GM12864 (cell line): ENCODE data around the gene PTPDC1.
"Not testable (repeated sequence)": the region's sequence is repeated elsewhere in the genome, so short reads cannot be mapped to it uniquely, and the experiment has no call there.

Experiments used
- DNase-seq: peaks from one replicate; pipeline ENCODE4 v3.0.0-alpha.2; 2011; ENCODE audit warnings: low read depth
- H3K4me3 ChIP-seq: 2 replicates; pipeline ENCODE4 v1.5.1; 2011; ENCODE audit warnings: mild to moderate bottlenecking, low read depth, low read length, control low read depth
- TF ChIP-seq, protein P1 (sequence below): IDR thresholded peaks from 2 replicates; pipeline ENCODE4 v1.5.1; 2011; ENCODE audit warnings: low read depth, mild to moderate bottlenecking, moderate library complexity, low read length, control low read depth, inconsistent platforms; ENCODE audit errors: missing control alignments

PTPDC1 gene

DNA sequence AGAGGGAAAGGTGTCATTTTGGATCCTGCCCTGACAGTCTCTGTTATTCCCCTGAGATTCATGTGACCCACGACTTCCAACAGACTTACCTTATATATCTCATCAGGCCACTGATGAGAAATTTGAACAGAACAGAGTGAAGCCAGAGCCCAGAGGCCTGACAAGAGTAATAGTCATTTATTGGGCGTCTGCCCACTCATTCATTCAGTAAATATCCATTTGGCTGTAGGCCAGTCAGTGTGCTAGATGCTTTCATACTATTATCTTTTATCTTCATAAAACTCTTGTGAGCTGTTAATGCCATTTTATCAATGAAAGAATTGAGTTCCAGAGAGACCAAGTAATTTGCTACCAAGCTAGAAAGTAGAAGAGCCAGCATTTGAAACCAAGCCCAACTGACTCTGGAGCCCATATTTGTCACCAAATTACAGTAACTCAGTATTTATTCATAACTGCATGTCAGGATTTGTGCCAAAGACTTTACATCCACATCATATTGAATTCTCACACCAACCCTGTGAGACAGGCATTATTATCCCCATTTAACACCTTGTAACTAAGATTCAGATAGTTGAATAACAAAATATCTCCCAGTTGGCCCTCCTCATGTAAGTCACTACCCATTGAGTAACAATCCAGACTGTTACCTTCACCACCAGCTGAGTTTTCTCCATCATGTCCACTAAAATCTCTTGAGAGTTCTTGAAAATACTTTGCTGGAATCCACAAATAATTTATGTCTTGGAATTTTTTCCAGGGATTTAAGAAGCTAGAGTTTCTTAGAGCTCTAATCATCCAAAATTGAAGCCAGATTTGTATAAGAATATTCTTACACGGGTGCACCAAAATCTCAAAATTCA is 2.5 kb downstream of the PTPDC1 start:
- no peak for DNase-seq
- no peak overlapping the region for H3K4me3 ChIP-seq
- TF ChIP-seq, protein P1, sequence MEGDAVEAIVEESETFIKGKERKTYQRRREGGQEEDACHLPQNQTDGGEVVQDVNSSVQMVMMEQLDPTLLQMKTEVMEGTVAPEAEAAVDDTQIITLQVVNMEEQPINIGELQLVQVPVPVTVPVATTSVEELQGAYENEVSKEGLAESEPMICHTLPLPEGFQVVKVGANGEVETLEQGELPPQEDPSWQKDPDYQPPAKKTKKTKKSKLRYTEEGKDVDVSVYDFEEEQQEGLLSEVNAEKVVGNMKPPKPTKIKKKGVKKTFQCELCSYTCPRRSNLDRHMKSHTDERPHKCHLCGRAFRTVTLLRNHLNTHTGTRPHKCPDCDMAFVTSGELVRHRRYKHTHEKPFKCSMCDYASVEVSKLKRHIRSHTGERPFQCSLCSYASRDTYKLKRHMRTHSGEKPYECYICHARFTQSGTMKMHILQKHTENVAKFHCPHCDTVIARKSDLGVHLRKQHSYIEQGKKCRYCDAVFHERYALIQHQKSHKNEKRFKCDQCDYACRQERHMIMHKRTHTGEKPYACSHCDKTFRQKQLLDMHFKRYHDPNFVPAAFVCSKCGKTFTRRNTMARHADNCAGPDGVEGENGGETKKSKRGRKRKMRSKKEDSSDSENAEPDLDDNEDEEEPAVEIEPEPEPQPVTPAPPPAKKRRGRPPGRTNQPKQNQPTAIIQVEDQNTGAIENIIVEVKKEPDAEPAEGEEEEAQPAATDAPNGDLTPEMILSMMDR: no peak

DNA sequence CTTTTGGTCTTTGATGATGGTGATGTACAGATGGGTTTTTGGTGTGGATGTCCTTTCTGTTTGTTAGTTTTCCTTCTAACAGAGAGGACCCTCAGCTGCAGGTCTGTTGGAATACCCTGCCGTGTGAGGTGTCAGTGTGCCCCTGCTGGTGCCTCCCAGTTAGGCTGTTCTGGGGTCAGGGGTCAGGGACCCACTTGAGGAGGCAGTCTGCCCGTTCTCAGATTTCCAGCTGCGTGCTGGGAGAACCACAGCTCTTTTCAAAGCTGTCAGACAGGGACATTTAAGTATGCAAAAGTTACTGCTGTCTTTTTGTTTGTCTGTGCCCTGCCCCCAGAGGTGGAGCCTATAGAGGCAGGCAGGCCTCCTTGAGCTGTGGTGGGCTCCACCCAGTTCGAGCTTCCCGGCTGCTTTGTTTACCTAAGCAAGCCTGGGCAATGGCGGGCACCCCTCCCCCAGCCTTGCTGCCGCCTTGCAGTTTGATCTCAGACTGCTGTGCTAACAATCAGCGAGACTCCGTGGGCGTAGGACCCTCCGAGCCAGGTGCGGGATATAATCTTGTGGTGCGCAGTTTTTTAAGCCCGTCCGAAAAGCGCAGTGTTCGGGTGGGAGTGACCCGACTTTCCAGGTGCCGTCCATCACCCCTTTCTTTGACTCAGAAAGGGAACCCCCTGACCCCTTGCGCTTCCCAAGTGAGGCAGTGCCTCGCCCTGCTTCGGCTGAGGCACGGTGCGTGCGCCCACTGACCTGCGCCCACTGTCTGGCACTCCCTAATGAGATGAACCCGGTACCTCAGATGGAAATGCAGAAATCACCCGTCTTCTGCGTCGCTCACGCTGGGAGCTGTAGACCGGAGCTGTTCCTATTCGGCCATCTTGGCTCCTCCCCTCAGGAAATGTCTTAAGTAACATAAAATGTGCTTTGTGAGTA is 10.2 kb downstream of the PTPDC1 start:
- DNase-seq, H3K4me3 ChIP-seq: not testable (repeated sequence)

DNA sequence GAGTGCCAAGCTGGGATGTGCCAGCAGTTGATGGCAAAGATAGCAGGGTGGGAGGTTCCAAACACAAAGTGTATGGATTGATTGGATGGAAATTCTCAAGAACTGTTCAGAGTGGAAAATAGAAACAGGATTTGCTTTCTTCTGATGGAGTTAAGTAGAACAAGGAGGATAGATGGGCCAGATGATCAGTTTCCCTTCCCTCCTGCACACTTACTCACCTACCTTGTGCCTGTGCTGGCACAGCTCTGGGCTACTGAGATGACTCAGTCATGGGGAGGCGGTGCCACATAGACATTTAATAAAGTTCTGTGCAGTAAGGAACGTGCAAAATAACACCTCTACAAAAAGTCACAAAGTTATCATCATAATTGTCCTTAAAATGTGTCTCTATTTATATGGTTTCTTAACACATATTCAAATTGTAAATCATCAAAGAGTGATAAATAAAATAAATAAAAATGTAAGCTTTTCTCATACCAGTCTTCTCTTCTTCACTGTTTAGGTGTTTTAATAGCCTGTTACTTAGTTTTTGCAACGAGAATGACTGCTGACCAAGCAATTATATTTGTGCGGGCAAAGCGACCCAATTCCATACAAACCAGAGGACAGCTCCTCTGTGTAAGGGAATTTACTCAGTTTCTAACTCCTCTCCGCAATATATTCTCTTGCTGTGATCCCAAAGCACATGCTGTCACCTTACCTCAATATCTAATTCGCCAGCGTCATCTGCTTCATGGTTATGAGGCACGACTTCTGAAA is 12.7 kb downstream of the PTPDC1 start:
- DNase-seq: no peak
- TF ChIP-seq, protein P1: no peak

DNA sequence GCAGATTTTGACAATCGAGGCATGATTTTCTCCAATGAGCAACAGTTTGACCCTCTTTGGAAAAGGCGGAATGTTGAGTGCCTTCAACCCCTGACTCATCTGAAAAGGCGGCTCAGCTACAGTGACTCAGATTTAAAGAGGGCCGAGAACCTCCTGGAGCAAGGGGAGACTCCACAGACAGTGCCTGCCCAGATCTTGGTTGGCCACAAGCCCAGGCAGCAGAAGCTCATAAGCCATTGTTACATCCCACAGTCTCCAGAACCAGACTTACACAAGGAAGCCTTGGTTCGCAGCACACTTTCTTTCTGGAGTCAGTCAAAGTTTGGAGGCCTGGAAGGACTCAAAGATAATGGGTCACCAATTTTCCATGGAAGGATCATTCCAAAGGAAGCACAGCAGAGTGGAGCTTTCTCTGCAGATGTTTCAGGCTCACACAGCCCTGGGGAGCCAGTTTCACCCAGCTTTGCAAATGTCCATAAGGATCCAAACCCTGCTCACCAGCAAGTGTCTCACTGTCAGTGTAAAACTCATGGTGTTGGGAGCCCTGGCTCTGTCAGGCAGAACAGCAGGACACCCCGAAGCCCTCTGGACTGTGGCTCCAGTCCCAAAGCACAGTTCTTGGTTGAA is 13.6 kb downstream of the PTPDC1 start:
- DNase-seq: no peak
- no peak overlapping the region for H3K4me3 ChIP-seq
- TF ChIP-seq, protein P1: no peak

More for the DNA sequence above, 12.7 kb downstream of the PTPDC1 start:
- no peak overlapping the region for H3K4me3 ChIP-seq

DNA sequence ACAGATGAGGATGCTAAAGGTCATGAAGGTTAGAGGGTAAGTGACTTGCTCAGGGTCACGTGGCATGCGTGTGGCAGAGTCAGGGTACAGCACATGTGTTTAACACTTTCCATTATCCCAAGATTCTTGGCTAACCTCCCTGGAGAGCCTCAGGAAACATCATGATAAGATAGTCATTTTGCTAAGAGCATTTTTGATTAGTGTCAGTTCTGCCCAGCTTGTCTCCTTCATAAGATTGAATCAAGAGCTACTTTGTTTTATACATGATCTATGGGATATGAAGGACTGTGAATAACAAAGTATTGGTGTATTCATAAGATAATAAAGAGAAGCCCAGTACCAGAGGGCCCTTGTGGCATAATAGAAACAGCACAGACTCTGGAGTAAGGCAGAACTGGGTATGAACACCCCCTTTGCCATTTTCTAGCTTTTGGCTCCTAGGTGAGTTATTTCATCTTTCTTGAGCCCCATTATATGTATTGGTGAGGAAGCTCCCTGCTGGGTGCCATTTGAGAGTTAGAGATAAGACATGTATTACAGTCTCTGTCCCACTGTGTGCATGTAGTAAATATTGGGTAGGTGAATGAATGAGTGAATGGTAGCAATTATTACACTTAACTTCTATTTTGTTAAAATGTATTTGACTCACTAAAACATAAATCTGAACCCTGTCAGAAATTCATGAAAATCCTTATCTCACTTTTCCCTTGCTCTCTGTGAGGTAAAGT is 16.1 kb downstream of the PTPDC1 start:
- TF ChIP-seq, protein P1: no peak
- DNase-seq: no peak
- no peak overlapping the region for H3K4me3 ChIP-seq

DNA sequence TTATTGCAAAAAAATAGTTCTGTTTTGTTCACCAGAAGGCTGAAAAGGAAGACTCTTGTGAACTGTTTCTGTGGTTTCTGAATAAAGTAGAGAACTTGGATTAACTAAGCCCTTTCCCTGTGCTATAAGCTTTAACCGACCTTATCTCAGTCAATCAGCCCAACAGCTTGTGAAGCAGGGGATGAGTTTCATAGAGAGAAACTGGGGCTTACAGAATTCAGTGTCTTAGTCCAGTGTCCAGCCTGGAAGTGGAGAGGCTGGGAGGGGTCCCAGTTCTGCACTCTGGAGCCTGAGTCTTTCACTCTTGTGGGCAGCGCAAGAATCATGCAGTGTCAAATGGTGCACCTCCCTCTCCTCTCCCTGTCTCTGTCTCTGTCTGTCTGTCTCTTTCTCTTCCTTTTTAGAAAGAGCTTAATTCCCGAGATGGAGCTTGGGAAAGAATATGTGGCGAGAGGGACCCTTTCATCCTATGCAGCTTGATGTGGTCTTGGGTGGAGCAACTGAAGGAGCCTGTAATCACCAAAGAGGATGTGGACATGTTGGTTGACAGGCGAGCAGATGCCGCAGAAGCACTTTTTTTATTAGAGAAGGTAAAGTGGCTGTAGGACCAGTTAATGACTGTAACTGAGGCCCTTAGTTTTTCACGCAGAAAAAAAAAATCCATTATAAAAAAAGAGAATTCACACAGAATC is 17.0 kb downstream of the PTPDC1 start:
- DNase-seq: no peak
- TF ChIP-seq, protein P1: no peak
- H3K4me3 ChIP-seq: no peak overlapping the region
